Stimulated activated naive CD8-positive, alpha-beta T cell treated with anti-CD3 and anti-CD28 coated beads, Interleukin-15, Interleukin-2, amounts not matched to agents 100 ng/mL and 50 ng/mL, for 24 hours (primary cell): ENCODE data around the gene BRIP1.
"Not testable (repeated sequence)": the region's sequence is repeated elsewhere in the genome, so short reads cannot be mapped to it uniquely, and the experiment has no call there.

Experiments
- H3K27ac Mint-ChIP-seq: one replicate; pipeline ENCODE4 v1.8.0; 2021; ENCODE audit warnings: mild to moderate bottlenecking, mixed read lengths
- H3K27me3 Mint-ChIP-seq: one replicate; pipeline ENCODE4 v1.8.0; 2021; ENCODE audit warnings: mixed read lengths
- H3K36me3 Mint-ChIP-seq: one replicate; pipeline ENCODE4 v1.8.0; 2021; ENCODE audit warnings: low read depth, mixed read lengths
- H3K4me1 Mint-ChIP-seq: one replicate; pipeline ENCODE4 v1.8.0; 2021; ENCODE audit warnings: low read depth, mixed read lengths
- H3K4me3 Mint-ChIP-seq: one replicate; pipeline ENCODE4 v1.8.0; 2021; ENCODE audit warnings: mild to moderate bottlenecking, mixed read lengths
- H3K9me3 Mint-ChIP-seq: one replicate; pipeline ENCODE4 v1.8.0; 2021; ENCODE audit warnings: mixed read lengths

The BRIP1 gene

DNA sequence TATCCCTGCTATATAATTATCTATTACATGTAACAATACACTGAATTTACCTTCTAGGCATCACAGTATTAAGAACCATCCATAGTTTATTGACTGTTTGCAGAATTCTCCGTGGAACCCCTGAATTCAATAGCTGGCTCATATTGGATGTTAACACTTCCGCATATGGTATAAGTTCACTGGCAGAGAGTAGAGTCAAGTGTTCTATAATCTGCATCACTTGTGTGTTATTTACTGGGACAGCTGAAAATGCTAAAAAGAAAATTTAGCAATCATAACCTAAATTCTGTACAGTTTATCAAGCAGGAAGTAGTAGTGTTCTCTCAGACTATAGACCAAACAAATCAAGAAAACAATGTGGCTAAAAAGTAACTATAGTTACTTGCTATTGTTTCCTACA, 14.5 kb upstream of the BRIP1 start:
- Mint-ChIP-seq H3K27me3 (no peaks in the 10 kb centered on the region), H3K36me3 (peaks cover 59% of the 10 kb centered on the region), H3K9me3 (no peaks in the 10 kb centered on the region), H3K27ac (no peak overlapping the region), H3K4me3 (no peak overlapping the region), H3K4me1 (no peaks in the 10 kb centered on the region)

DNA sequence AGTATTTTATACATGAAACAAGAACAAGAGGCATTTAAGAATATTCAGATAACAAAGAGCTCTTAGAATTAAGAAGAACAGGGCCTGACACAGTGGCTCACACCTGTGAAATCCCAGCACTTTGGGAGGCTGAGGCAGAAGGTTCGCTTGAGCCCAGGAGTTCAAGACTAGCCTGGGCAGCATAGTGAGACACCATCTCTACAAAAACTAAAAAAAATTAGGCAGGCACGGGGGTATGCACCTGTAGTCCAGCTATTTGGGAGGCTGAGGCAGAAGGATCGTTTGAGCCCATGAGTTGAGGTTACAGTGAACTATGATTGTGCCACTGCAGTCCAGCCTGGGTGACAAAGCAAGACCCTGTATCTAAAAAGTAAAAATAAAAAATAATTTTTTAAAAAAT, 12.5 kb upstream of the BRIP1 start:
- Mint-ChIP-seq H3K36me3 (peaks cover 54% of the 10 kb centered on the region), H3K4me1 (no peaks in the 10 kb centered on the region), H3K4me3 (no peak overlapping the region), H3K9me3 (no peaks in the 10 kb centered on the region), H3K27ac (no peak overlapping the region), H3K27me3 (no peaks in the 10 kb centered on the region)

DNA sequence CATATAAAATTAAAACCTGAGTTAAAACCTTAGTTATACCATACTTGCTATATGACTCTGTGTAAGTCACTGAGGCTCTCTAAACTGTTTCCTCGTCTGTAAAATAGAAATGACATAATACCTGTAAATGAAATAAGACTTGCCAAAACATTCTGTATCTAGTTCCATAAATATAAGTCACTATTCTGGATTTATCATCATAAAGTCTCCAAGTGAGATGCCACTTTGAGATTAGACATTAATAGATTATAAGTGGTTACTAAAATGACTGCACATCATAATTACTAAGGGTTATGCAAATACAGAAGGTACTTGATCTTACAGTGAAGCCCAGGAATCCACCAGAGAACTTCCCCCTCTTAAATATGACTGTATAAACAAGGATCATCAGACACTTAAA, 12.0 kb upstream of the BRIP1 start:
- H3K4me1 Mint-ChIP-seq, result no peaks in the 10 kb centered on the region
- H3K27ac Mint-ChIP-seq, result no peak overlapping the region
- H3K36me3 Mint-ChIP-seq, result peaks cover 59% of the 10 kb centered on the region
- no peaks in the 10 kb centered on the region for H3K27me3 Mint-ChIP-seq
- no peak overlapping the region for H3K4me3 Mint-ChIP-seq
- H3K9me3 Mint-ChIP-seq, result no peaks in the 10 kb centered on the region

DNA sequence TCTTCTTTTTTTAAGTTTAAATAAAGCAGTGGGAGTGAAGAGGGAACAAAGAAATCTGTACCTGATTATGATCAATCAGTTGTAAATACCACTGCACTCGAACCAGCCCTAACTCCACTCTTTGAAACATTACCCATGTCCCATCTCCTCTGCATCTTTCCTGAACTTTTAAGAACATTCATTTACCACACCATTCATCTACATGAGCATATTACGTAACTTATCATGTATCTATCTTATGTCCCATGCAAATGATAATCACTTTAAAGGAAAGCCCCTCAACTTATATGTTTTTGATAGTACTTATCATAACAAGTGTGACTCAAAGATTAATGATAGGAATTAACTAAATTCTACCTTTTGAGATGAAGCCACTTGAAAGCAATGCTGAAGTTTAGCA, 10.7 kb upstream of the BRIP1 start:
- Mint-ChIP-seq H3K4me1 (no peaks in the 10 kb centered on the region), H3K36me3 (peaks cover 58% of the 10 kb centered on the region), H3K4me3 (no peak overlapping the region)

DNA sequence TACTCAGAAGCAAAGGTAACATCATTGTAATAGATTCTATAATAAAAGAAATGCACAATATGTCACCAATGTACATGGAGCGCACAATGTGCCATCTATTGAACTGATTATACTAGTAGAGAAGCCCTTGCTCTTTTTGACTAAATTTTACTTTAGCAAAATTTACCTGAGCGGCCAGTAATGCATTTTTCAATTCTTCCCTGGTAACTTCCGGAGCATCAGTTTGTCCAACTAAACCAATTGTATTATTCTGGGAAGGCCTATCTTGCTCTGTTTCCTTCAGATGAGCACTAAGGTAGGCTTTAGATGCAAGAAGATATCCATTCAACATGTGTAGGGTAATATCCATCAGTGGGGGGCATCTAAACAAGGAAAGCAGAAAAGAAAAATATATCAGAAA, 8.8 kb upstream of the BRIP1 start:
- H3K4me3 Mint-ChIP-seq, result no peak overlapping the region
- no peaks in the 10 kb centered on the region for H3K9me3 Mint-ChIP-seq
- H3K27ac Mint-ChIP-seq, result no peak overlapping the region
- H3K4me1 Mint-ChIP-seq, result no peaks in the 10 kb centered on the region
- H3K36me3 Mint-ChIP-seq, result peaks cover 48% of the 10 kb centered on the region
- H3K27me3 Mint-ChIP-seq, result no peaks in the 10 kb centered on the region

More for the DNA sequence above, 10.7 kb upstream of the BRIP1 start:
- Mint-ChIP-seq H3K27ac (peak overlapping the region; percentile 10), H3K27me3 (no peaks in the 10 kb centered on the region), H3K9me3 (no peaks in the 10 kb centered on the region)

DNA sequence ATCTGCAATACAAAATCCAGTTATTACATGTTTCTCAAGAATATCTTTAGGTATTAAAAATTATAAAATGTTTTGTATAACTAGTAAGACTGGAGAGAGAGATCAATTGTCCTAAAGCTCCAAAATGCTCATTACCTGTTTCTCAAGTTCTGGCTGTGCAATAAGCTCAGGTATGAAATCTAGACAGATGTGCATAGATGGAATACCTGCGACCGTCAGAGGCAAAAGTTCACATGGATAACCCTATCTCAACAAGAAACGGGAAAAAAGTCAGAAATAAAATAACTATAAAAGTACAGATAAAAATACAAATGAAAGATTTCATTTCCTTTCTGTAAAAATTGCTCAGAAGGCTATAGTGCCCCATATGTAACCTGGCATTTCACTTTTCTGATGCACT, 5.8 kb upstream of the BRIP1 start:
- Mint-ChIP-seq H3K4me1 (peaks cover 4% of the 10 kb centered on the region), H3K9me3 (no peaks in the 10 kb centered on the region), H3K36me3 (peaks cover 37% of the 10 kb centered on the region), H3K27ac (no peak overlapping the region), H3K27me3 (no peaks in the 10 kb centered on the region), H3K4me3 (no peak overlapping the region)

DNA sequence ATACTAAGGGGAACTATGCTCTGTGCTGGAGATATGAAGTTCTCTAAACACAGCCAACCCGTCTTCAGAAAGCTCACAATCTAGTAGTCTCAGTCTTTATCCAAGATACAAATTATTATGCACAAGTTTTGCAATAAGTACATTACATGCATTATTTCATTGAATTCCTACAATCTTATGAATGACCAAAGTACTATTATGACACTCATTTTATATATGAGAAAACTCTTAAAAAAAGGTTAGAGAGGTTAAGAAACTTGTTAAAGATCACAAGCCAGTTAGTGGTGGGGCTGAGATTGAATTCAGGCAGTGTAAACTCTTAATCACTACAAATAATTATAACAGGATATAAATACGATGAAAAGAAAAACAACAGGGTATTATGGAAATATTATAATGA, 4.7 kb upstream of the BRIP1 start:
- H3K36me3 Mint-ChIP-seq, result peaks cover 30% of the 10 kb centered on the region
- no peaks in the 10 kb centered on the region for H3K9me3 Mint-ChIP-seq
- H3K27ac Mint-ChIP-seq, result no peak overlapping the region
- no peaks in the 10 kb centered on the region for H3K27me3 Mint-ChIP-seq
- no peak overlapping the region for H3K4me3 Mint-ChIP-seq
- H3K4me1 Mint-ChIP-seq, result peaks cover 10% of the 10 kb centered on the region

DNA sequence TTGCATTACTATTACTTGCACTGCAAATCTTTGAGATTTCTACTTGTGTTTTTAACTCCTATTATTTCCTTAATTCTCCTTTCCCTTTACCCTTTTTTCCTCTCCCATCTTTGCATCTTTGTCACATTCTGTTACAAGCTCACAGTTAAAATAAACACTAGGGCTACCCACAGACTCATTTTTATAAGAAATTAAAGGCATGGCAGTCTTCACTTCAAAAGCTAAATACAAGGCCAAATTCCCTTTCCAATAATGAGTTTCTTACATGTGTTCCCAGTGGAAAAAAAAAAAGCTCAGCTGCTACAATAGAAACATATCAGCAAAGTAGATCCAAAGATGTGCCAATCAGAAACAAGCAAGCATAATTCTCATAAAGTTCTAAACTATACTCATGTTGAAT, 3.7 kb upstream of the BRIP1 start:
- Mint-ChIP-seq H3K9me3 (no peaks in the 10 kb centered on the region), H3K4me3 (no peak overlapping the region), H3K4me1 (peaks cover 18% of the 10 kb centered on the region), H3K27me3 (no peaks in the 10 kb centered on the region), H3K36me3 (peaks cover 30% of the 10 kb centered on the region), H3K27ac (no peak overlapping the region)

DNA sequence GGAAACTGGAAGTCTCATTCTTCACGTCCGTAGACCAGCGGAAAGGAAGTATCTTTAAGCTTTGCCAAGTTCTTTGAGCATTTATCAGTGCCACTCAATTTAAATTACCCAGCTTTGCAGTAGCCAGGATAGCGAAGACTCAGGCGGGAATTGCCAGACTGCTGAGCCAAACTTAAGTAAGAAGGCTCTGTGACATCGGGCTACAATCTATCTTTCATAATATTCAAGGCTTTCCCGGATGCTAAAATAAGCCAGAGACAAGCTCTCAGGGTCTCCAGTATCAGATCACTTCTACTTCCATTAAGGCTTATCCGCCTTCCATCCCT, 436 bp upstream of the BRIP1 start:
- H3K4me1 Mint-ChIP-seq, result peaks cover 29% of the 10 kb centered on the region
- H3K27me3 Mint-ChIP-seq, result no peaks in the 10 kb centered on the region
- peak overlapping the region; percentile 92 for H3K27ac Mint-ChIP-seq
- H3K36me3 Mint-ChIP-seq, result peaks cover 25% of the 10 kb centered on the region
- H3K9me3 Mint-ChIP-seq, result no peaks in the 10 kb centered on the region
- H3K4me3 Mint-ChIP-seq, result peak overlapping the region; percentile 96

DNA sequence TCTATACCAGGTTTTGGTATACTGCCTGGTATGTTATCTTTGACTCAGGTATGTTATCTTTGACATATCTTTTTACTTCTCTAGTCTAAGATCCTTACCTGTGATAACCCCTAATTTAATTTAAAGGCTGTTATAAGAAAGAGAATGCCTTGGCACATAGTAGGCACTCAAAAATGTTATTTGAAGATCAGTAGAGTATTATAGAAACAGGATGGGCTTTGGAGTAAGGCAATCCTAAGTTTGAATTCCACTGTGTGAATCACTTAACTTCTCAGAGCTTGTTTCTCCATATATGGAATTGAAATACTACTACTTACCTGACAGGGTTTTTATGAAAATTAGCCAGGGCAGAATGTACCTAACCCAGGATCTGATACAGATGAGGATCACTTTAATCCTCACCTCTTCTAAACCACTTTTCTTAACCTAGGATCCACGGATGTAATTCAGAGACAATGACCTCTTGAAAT, 1.2 kb downstream of the BRIP1 start:
- Mint-ChIP-seq H3K4me3 (peak overlapping the region; percentile 96), H3K27me3 (no peaks in the 10 kb centered on the region), H3K27ac (peak overlapping the region; percentile 92), H3K36me3 (peaks cover 19% of the 10 kb centered on the region), H3K9me3 (no peaks in the 10 kb centered on the region), H3K4me1 (peaks cover 29% of the 10 kb centered on the region)

DNA sequence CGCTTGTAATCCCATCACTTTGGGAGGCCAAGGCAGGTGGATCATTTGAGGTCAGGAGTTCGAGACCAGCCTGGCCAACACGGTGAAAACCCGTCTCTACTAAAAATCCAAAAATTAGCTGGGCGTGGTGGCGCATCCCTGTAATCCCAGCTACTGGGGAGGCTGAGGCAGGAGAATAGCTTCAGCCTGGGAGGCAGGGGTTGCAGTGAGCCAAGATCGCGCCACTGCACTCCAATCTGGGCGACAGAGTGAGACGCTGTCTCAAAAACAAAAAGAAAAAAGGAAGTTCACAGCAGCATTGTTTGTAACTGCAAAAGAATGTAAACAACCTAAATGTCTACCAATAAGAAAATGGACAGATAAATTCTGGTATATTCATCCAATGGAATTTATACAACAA, 2.9 kb downstream of the BRIP1 start:
- Mint-ChIP-seq H3K36me3 (peaks cover 24% of the 10 kb centered on the region), H3K4me1 (peaks cover 29% of the 10 kb centered on the region)
- not testable (repeated sequence) for H3K4me3 Mint-ChIP-seq, H3K9me3 Mint-ChIP-seq, H3K27ac Mint-ChIP-seq, H3K27me3 Mint-ChIP-seq

DNA sequence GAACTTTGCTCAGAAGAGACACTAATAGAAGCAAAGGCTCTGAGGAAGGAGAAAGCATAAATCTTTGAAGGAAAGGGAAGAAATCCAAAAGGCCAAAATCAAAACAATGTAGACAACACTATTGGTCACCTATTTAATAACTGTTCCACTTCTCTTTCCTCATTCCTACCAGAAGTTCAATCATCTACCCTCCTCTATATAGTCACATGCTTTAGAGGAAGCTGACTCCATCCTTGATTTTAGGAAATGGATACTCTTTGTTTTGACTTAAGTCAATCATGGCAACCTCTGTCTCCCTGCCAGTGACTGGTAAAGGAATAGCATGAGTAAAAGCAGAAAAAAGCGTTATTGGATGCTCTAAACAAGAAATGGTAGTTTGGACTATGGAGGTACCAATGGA, 7.3 kb downstream of the BRIP1 start:
- no peaks in the 10 kb centered on the region for H3K9me3 Mint-ChIP-seq
- peaks cover 3% of the 10 kb centered on the region for H3K4me1 Mint-ChIP-seq
- no peak overlapping the region for H3K27ac Mint-ChIP-seq
- peaks cover 32% of the 10 kb centered on the region for H3K36me3 Mint-ChIP-seq
- H3K4me3 Mint-ChIP-seq, result no peak overlapping the region
- H3K27me3 Mint-ChIP-seq, result no peaks in the 10 kb centered on the region

DNA sequence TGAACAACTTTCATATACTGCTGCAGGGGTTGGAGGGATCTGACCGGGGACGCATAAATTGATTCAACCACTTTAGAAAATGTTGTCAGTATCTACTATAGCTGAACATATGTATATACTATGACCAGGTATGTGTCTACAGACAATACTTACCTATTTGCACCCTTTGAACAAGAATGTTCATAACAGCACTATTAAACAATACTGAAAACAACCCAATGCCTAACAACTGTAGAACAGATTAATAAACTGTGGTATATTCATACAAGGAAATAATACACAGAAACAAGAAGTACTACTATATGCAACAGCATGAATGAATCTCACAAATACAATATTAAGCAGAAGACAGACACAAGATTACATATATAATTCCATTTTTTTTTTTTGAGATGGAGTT, 10.5 kb downstream of the BRIP1 start:
- H3K4me3 Mint-ChIP-seq, result no peak overlapping the region
- H3K4me1 Mint-ChIP-seq, result no peaks in the 10 kb centered on the region

DNA sequence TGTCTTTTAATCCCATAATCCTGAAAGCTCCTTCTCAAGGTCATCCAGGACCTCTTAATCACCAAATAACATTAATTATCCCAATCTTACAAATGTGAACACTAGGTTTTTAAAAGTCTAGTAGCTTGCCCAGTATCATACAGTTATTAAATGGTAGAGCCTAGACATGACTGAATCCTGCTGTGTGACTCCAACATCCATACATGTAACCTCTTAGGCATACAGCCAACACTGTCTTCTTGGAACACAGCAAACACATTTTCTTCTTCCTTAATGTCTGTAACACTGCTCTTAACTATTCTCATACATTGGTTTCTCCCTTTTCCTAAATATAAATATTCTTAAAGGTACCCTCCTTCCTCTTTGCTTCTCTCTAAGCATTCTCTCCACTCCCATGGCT, 13.7 kb downstream of the BRIP1 start:
- H3K36me3 Mint-ChIP-seq, result peaks cover 39% of the 10 kb centered on the region
- H3K27ac Mint-ChIP-seq, result no peak overlapping the region
- H3K4me1 Mint-ChIP-seq, result no peaks in the 10 kb centered on the region
- H3K9me3 Mint-ChIP-seq, result no peaks in the 10 kb centered on the region
- no peak overlapping the region for H3K4me3 Mint-ChIP-seq
- no peaks in the 10 kb centered on the region for H3K27me3 Mint-ChIP-seq

More for the DNA sequence above, 10.5 kb downstream of the BRIP1 start:
- Mint-ChIP-seq H3K27me3 (no peaks in the 10 kb centered on the region), H3K36me3 (peaks cover 32% of the 10 kb centered on the region), H3K27ac (no peak overlapping the region), H3K9me3 (no peaks in the 10 kb centered on the region)

DNA sequence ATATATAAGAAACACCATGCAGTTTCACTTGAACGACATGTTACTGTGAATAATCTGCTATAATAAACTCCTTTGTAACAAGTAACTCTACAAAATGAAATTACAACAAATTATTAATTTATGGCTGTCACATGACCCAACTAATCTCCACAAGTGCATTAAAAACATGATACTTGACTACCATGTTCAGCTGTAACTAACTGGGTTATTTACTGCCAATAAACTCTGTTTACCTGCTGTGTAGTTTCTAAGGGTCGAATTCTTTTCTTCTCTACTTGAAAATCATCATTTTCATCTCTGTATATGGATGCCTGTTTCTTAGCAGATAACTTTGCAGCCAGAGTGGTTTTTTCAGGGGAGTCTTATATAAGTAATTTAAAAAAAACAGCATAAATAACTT, 14.4 kb downstream of the BRIP1 start:
- Mint-ChIP-seq H3K9me3 (no peaks in the 10 kb centered on the region), H3K27me3 (no peaks in the 10 kb centered on the region), H3K27ac (no peak overlapping the region), H3K4me3 (no peak overlapping the region), H3K36me3 (peaks cover 40% of the 10 kb centered on the region), H3K4me1 (no peaks in the 10 kb centered on the region)

DNA sequence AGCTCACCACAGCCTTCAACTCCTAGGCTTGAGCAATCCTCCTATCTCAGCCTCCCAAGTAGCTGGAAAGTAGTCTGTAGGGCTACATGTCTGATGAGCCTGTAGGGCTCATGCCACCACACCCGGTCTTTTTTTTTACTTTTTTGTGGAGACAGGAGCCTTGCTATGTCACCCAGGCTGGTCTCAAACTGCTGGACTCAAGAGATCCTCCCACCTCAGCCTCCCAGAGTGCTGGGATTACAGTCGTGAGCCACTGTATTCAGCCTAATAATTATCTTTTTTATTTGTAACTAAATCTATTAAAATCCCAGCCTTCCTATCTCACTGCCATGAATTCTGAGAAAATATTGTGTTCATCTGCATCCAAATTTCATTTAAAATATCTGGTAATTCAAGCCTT, 15.1 kb downstream of the BRIP1 start:
- Mint-ChIP-seq H3K27ac (no peak overlapping the region), H3K4me1 (no peaks in the 10 kb centered on the region), H3K9me3 (no peaks in the 10 kb centered on the region), H3K4me3 (no peak overlapping the region), H3K36me3 (peaks cover 44% of the 10 kb centered on the region), H3K27me3 (no peaks in the 10 kb centered on the region)

DNA sequence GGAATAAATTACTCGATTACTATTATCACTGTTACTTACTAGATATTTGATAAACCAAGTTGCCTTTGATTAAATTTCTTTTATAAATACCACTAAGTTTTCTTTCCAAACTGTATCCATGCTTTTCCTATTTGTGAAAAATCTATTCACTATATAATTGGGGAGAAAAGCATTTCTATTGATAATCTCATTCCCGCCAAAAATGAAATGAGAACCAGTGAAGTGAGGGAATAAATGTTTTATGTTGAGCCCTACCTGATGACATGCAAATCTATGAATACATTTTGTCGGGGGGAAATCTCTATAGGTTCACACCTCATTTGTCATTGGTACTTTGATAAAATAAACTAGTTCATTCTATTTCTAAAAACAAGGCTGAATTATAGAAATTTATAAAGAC, 15.7 kb downstream of the BRIP1 start:
- H3K27ac Mint-ChIP-seq, result no peak overlapping the region
- no peaks in the 10 kb centered on the region for H3K4me1 Mint-ChIP-seq
- H3K4me3 Mint-ChIP-seq, result no peak overlapping the region
- H3K27me3 Mint-ChIP-seq, result no peaks in the 10 kb centered on the region
- no peaks in the 10 kb centered on the region for H3K9me3 Mint-ChIP-seq
- H3K36me3 Mint-ChIP-seq, result peaks cover 45% of the 10 kb centered on the region
